Transverse colon (tissue), 4 donors: ENCODE measurements around the gene PPIL1.

Source experiments
- EP300 ChIP-seq: sonication (generic); formaldehyde crosslinking; IDR thresholded peaks from one replicate; pipeline ENCODE4 v1.6.1; 2017; ENCODE audit warnings: antibody characterized with exemption, low read depth
- POLR2A ChIP-seq: fragments of 450-650 bp; IDR thresholded peaks from one replicate; pipeline ENCODE4 v1.6.1; 2016; ENCODE audit warnings: antibody characterized with exemption, mild to moderate bottlenecking, moderate library complexity
- POLR2AphosphoS5 ChIP-seq, 3 donors: sonication (generic); formaldehyde crosslinking; IDR thresholded peaks; one replicate each; pipeline ENCODE4 v1.6.1; 2016; ENCODE audit warnings: antibody characterized with exemption in 3 of 3
- TF ChIP-seq, protein P1 (sequence below), 5 experiments: fragments of 200-600 bp in 3 of 5; fragments of 450-650 bp in 2 of 5; sonication (generic) in 3 of 5; IDR thresholded peaks; 1 replicate in 2 of 5; 2 replicates in 3 of 5; pipeline ENCODE4 v1.5.1; 2016 to 2017; ENCODE audit warnings: antibody characterized with exemption in 5 of 5, inconsistent platforms in 3 of 5, mild to moderate bottlenecking in 2 of 5, moderate library complexity in 1 of 5

DNA sequence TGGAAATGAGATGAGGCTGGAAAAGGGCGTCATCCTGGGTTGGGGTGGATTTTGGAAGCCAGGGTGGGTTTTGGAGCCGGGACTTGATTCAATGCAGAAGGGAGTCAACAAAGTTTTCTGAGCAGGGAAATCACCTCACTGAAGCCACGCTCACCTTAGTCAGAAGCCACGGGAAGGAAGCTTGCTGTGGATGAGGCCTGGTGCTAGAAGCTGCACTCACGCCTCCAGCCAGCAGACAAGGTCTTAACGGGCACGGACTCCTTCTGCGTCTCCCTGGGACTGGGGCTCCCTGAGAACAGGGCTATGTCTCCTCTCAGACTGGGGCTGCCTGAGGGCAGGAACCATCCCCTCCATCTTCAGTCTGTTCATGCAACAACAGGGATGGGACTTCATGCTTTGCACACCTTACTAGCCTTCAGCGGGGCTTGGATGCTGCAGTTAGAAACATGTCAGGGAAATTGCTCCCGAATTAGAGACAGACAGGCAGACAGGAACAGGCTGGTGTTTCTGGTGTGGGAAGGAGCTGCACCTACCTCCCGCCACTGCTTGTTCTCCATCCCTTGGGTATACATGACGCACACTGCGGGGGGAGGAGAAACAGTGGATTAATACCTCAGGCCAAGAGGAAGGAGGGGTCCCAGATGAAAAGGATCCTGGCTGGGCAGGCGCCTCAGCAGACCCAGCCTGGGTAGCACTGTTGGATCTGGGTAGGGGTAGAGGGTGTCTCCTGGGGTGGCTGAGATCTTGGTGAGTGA is 52.8 kb downstream of the PPIL1 start:
- TF ChIP-seq, protein P1, sequence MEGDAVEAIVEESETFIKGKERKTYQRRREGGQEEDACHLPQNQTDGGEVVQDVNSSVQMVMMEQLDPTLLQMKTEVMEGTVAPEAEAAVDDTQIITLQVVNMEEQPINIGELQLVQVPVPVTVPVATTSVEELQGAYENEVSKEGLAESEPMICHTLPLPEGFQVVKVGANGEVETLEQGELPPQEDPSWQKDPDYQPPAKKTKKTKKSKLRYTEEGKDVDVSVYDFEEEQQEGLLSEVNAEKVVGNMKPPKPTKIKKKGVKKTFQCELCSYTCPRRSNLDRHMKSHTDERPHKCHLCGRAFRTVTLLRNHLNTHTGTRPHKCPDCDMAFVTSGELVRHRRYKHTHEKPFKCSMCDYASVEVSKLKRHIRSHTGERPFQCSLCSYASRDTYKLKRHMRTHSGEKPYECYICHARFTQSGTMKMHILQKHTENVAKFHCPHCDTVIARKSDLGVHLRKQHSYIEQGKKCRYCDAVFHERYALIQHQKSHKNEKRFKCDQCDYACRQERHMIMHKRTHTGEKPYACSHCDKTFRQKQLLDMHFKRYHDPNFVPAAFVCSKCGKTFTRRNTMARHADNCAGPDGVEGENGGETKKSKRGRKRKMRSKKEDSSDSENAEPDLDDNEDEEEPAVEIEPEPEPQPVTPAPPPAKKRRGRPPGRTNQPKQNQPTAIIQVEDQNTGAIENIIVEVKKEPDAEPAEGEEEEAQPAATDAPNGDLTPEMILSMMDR (IDR thresholded peaks at IDR 0.05), result no peak
- TF ChIP-seq POLR2A, result no peak
- no peak for TF ChIP-seq POLR2AphosphoS5 (IDR thresholded peaks at IDR 0.05)
- TF ChIP-seq EP300, result no peak
